Measurements from ENCODE around the gene GRIFIN.

GRIFIN gene

DNA sequence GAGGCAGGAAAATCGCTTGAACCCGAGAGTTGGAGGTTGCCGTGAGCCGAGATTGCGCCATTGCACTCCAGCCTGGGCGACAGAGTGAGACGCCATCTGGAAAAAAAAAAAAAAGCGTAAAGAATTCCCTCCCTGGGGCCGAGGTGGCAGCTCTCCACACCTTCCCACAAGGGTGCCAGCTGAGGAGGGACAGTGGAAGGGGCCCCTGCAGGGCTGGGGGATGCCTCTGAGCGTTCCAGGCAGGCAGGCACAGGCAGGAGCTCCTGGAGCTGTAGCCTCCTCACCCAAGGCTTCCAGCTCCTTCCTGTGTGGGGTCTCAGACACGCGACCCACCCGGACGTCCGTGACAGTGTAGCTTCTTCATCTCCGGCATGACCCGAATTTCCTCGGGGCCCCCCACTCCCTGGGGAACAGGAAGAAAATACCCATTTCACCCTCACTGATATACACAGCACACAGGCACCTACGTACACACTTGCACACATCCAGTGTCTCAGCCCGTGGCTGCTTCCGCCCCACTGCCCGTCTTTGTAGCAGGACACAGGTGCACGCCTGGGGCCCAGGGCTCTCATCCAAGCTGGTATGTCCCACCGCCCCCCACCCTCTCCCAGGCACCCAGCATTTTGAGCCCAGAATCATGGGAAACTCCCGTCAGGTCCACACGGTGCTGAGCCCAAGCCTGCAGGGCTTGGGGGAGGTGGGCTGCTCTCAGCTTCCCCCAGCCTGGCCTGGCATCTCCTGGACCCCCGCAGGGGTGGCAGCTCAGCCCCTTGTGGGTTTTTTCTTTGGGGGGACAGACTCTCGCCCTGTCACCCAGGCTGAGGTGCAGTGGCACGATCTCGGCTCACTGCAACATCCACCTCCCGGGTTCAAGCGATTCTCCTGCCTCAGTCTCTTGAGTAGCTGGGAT is 25.7 kb downstream of the GRIFIN start:
- H3K4me1 Mint-ChIP-seq (ENCODE audit: low read depth), result peaks cover 4% of the 10 kb centered on the region
- H3K9me3 Mint-ChIP-seq (ENCODE audit: low read depth), result no peaks in the 10 kb centered on the region
- peaks cover 2% of the 10 kb centered on the region for H3K27me3 Mint-ChIP-seq
- H3K4me3 Mint-ChIP-seq, result no peak overlapping the region
- H3K27ac Mint-ChIP-seq, result no peak overlapping the region
- no peaks in the 10 kb centered on the region for H3K36me3 Mint-ChIP-seq

GRCh38 chr7:2446676-2447075 is 29.5 kb downstream of the GRIFIN start:
- H3K4me3 Mint-ChIP-seq, result no peak overlapping the region
- no peaks in the 10 kb centered on the region for H3K9me3 Mint-ChIP-seq (ENCODE audit: low read depth)
- H3K27me3 Mint-ChIP-seq, result no peaks in the 10 kb centered on the region
- H3K36me3 Mint-ChIP-seq, result no peaks in the 10 kb centered on the region
- peaks cover 2% of the 10 kb centered on the region for H3K4me1 Mint-ChIP-seq (ENCODE audit: low read depth)
- H3K27ac Mint-ChIP-seq, result no peak overlapping the region

GRCh38 chr7:2445898-2446555 is 30.2 kb downstream of the GRIFIN start:
- no peaks in the 10 kb centered on the region for H3K36me3 Mint-ChIP-seq
- no peak overlapping the region for H3K4me3 Mint-ChIP-seq
- H3K9me3 Mint-ChIP-seq (ENCODE audit: low read depth), result no peaks in the 10 kb centered on the region
- H3K4me1 Mint-ChIP-seq (ENCODE audit: low read depth), result peaks cover 2% of the 10 kb centered on the region
- H3K27me3 Mint-ChIP-seq, result no peaks in the 10 kb centered on the region
- no peak overlapping the region for H3K27ac Mint-ChIP-seq

GRCh38 chr7:2445047-2445446 is 31.2 kb downstream of the GRIFIN start:
- Mint-ChIP-seq H3K27me3 (no peaks in the 10 kb centered on the region), H3K4me1 (ENCODE audit: low read depth) (peaks cover 2% of the 10 kb centered on the region), H3K4me3 (no peak overlapping the region), H3K36me3 (no peaks in the 10 kb centered on the region), H3K27ac (no peak overlapping the region), H3K9me3 (ENCODE audit: low read depth) (no peaks in the 10 kb centered on the region)

DNA sequence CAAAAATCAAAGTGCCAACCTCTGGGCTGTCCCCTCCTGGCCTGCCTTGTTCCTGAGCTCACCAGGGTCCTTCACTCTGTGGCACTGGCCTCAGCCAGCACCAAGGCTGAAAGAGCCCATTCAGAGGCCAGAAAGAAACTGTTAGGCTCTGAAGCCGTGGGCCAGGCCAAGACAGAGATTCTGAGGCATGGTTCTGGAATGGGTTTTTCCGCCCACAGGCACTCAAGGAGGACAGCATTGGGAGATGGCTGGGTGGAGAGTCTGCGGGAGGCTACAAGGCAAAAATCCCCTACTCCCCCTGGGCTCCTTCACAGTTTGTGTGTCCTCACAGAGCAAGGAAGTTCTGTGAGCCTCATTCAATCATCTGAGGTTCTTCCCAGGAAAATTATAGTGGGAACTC is 31.7 kb downstream of the GRIFIN start:
- Mint-ChIP-seq H3K4me1 (ENCODE audit: low read depth) (peaks cover 2% of the 10 kb centered on the region), H3K27ac (no peak overlapping the region), H3K36me3 (no peaks in the 10 kb centered on the region), H3K9me3 (ENCODE audit: low read depth) (no peaks in the 10 kb centered on the region), H3K4me3 (no peak overlapping the region), H3K27me3 (no peaks in the 10 kb centered on the region)

- peaks cover 2% of the 10 kb centered on the region for H3K4me1 Mint-ChIP-seq (ENCODE audit: low read depth)
Measured at GRCh38 chr7:2443491-2443890, 32.7 kb downstream of the GRIFIN start.

DNA sequence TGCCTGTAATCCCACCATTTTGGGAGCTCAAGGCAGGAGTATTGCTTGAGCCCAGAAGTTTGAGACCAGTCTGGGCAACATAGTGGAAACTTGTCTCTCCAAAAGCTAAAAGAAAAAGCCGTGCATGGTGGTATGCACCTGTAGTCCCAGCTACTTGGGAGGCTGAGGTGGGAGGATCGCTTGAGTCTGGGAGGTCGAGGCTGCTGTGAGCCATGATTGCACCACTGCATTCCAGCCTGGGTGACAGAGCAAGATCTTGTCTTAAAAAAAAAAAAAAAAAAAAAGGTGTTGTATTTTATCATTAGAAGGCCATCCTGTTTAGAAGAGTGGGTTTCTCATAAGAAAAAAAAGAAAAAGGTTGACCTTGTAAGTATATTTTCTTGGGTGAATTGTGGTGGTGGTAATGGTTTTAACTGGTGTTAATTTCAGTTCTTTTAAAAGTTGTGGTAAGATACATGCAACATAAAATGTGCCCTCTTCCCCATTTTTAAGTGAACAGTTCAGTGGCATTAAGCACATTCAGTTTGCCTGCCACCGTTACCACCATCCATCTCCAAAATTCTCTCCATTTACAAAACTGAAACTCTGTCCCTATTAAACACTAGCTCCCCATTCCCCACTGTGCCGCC is 34.7 kb downstream of the GRIFIN start:
- no peaks in the 10 kb centered on the region for H3K36me3 Mint-ChIP-seq
- no peaks in the 10 kb centered on the region for H3K9me3 Mint-ChIP-seq (ENCODE audit: low read depth)
- no peaks in the 10 kb centered on the region for H3K27me3 Mint-ChIP-seq
- H3K27ac Mint-ChIP-seq, result no peak overlapping the region
- no peak overlapping the region for H3K4me3 Mint-ChIP-seq
- peaks cover 2% of the 10 kb centered on the region for H3K4me1 Mint-ChIP-seq (ENCODE audit: low read depth)

More at GRCh38 chr7:2443491-2443890, 32.7 kb downstream of the GRIFIN start:
- no peak overlapping the region for H3K27ac Mint-ChIP-seq
- no peak overlapping the region for H3K4me3 Mint-ChIP-seq
- H3K27me3 Mint-ChIP-seq, result no peaks in the 10 kb centered on the region
- H3K9me3 Mint-ChIP-seq (ENCODE audit: low read depth), result no peaks in the 10 kb centered on the region
- no peaks in the 10 kb centered on the region for H3K36me3 Mint-ChIP-seq

- Mint-ChIP-seq H3K27ac (no peak overlapping the region), H3K27me3 (no peaks in the 10 kb centered on the region), H3K4me3 (no peak overlapping the region), H3K36me3 (no peaks in the 10 kb centered on the region), H3K4me1 (ENCODE audit: low read depth) (peaks cover 2% of the 10 kb centered on the region), H3K9me3 (ENCODE audit: low read depth) (no peaks in the 10 kb centered on the region)
Measured at GRCh38 chr7:2440608-2441245, 35.5 kb downstream of the GRIFIN start.

DNA sequence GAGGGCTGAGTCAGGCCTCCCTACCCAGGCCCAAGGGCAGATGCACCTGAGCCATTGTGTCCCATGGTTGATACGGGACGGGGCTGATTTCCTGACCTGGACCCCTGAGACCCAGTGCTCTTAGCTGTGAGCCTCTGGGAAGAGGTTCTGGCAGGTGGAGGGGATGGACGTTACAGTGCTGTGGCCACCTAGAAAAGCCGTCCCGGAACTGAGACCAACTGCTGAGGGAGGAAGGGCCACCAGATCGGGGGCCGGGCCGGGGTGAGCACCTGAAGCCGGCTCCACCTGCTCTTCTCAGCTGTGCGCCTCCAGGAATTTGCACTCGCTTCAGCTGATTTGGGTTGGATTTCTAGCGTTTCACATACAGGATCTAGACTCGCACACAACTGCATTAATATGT is 37.4 kb downstream of the GRIFIN start:
- Mint-ChIP-seq H3K27me3 (no peaks in the 10 kb centered on the region), H3K4me1 (ENCODE audit: low read depth) (peaks cover 2% of the 10 kb centered on the region), H3K4me3 (no peak overlapping the region), H3K36me3 (no peaks in the 10 kb centered on the region), H3K9me3 (ENCODE audit: low read depth) (no peaks in the 10 kb centered on the region), H3K27ac (no peak overlapping the region)

GRCh38 chr7:2438186-2438585 is 38.0 kb downstream of the GRIFIN start:
- Mint-ChIP-seq H3K27ac (no peak overlapping the region), H3K27me3 (no peaks in the 10 kb centered on the region), H3K4me3 (no peak overlapping the region), H3K9me3 (ENCODE audit: low read depth) (no peaks in the 10 kb centered on the region), H3K36me3 (no peaks in the 10 kb centered on the region), H3K4me1 (ENCODE audit: low read depth) (peaks cover 2% of the 10 kb centered on the region)

- no peaks in the 10 kb centered on the region for H3K36me3 Mint-ChIP-seq
- no peak overlapping the region for H3K4me3 Mint-ChIP-seq
- H3K4me1 Mint-ChIP-seq (ENCODE audit: low read depth), result peaks cover 2% of the 10 kb centered on the region
- H3K27me3 Mint-ChIP-seq, result no peaks in the 10 kb centered on the region
- H3K9me3 Mint-ChIP-seq (ENCODE audit: low read depth), result no peaks in the 10 kb centered on the region
- no peak overlapping the region for H3K27ac Mint-ChIP-seq
Measured at GRCh38 chr7:2437537-2438148, 38.6 kb downstream of the GRIFIN start.

GRCh38 chr7:2437136-2437535 is 39.1 kb downstream of the GRIFIN start:
- Mint-ChIP-seq H3K4me1 (ENCODE audit: low read depth) (peaks cover 2% of the 10 kb centered on the region), H3K27me3 (no peaks in the 10 kb centered on the region), H3K4me3 (no peak overlapping the region), H3K9me3 (ENCODE audit: low read depth) (no peaks in the 10 kb centered on the region), H3K27ac (no peak overlapping the region), H3K36me3 (no peaks in the 10 kb centered on the region)

DNA sequence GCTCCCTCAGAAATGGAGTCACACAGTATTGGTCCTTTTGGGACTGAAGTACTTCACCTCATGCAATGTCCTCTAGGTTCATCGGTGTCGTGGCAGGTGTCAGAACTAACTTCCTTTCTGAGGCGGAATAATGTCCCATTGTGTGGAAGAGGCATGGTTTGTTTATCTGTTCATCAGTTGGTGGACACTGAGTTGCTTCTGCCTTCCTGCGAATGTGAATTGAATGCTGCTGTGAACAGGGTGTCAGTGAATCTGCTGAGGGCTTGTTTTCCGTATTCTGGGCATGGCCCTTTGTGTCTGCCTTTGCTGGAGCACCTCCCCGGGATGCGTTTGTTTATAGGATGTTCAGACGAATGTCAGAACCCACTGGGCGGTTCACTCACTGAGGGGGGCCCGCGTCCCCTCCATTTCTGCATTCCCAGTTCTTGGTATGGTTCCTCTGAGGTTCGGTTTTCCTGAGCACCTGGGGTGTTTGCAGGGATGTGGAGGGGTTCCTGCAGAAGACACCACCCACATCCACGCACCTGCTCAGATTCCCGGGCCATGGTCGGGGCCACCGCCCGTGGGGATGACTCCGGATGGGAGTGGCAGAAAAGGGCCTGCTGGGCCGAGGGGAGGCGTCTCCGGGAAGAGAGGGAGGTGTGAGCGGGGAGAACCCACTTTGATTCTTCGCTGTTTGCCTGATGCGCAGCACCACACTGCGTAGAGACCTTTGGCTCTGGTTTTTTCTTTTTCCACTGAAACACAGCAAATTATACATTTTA is 39.7 kb downstream of the GRIFIN start:
- no peaks in the 10 kb centered on the region for H3K4me1 Mint-ChIP-seq (ENCODE audit: low read depth)
- no peaks in the 10 kb centered on the region for H3K9me3 Mint-ChIP-seq (ENCODE audit: low read depth)
- H3K36me3 Mint-ChIP-seq, result peaks cover 2% of the 10 kb centered on the region
- no peaks in the 10 kb centered on the region for H3K27me3 Mint-ChIP-seq
- peak overlapping the region; percentile 28 for H3K27ac Mint-ChIP-seq
- H3K4me3 Mint-ChIP-seq, result no peak overlapping the region

DNA sequence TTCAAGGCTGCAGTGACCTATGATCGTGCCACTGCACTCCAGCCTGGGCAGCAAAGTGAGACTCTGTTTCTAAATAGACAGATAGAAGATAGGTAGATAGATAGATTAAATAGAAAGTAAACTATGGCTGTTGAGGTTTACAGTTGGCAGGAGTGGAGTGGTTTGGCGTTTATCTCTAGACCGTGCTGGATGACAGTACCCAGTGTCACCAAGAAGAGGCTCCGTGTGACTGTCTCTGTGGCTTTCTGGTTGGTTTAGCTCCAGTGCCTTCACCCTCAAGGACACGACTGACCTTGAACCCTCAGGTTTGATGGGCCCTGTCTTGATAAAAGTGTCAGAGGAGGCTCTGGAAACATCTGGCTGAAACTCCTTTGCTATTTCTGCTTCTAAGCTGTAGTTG is 41.1 kb downstream of the GRIFIN start:
- Mint-ChIP-seq H3K27me3 (no peaks in the 10 kb centered on the region), H3K36me3 (peaks cover 5% of the 10 kb centered on the region), H3K4me1 (ENCODE audit: low read depth) (no peaks in the 10 kb centered on the region), H3K9me3 (ENCODE audit: low read depth) (no peaks in the 10 kb centered on the region), H3K27ac (no peak overlapping the region), H3K4me3 (no peak overlapping the region)
